ENCODE data around the gene LDB1. TPM values are rescaled to one million over a fixed set of nuclear protein-coding genes. Genes with fewer than 3 reads are reported as not detected.

The LDB1 gene
- total RNA-seq, 2 experiments from 2014 or later, result 69.6 to 86.7 TPM

- Mint-ChIP-seq H3K9me3 (ENCODE audit: low read depth) (no peaks in the 10 kb centered on the region), H3K4me1 (peaks cover 43% of the 10 kb centered on the region), H3K27me3 (no peaks in the 10 kb centered on the region), H3K4me3 (peak overlapping the region; percentile 81), H3K36me3 (ENCODE audit: low read depth) (no peaks in the 10 kb centered on the region), H3K27ac (peak overlapping the region; percentile 83)
- ChIA-PET POLR2A (no interaction called here), CTCF (interaction anchor here (0.8 to 3.9 kb wide), 2 partner anchors 11 to 31 kb away, joined by 3 to 22 read pairs; partner anchors contain the start of genes NOLC1 and PPRC1)
- intact Hi-C loops (cut with DNase I, micrococcal nuclease), result loop anchor here (1.0 to 2.0 kb wide), 3 partner anchors 11 to 524 kb away; partner anchors contain the start of genes NOLC1 (in 2 of the 2) and TRIM8 (in 1 of the 2)
- DNase-seq (peak; percentile 21), ATAC-seq (no peak)
These were observed 997 bp upstream of the LDB1 start for GRCh38 chr10:102120991-102121738.

GRCh38 chr10:102119417-102120141 is 589 bp downstream of the LDB1 start:
- Mint-ChIP-seq H3K4me1 (peaks cover 55% of the 10 kb centered on the region), H3K9me3 (ENCODE audit: low read depth) (no peaks in the 10 kb centered on the region), H3K27me3 (no peaks in the 10 kb centered on the region), H3K36me3 (ENCODE audit: low read depth) (no peaks in the 10 kb centered on the region), H3K27ac (peak overlapping the region; percentile 97), H3K4me3 (peak overlapping the region; percentile 81)
- intact Hi-C loops (cut with DNase I, micrococcal nuclease), result loop anchor here (1.0 to 10.0 kb wide), 10 partner anchors 13 to 767 kb away; partner anchors contain the start of genes NOLC1 (in 2 of the 2), ACTR1A (in 1 of the 2), BTRC (in 1 of the 2) and FBXW4 (in 1 of the 2)
- ATAC-seq (peak; percentile 9), DNase-seq (peak; percentile 74)
- ChIA-PET CTCF (interaction anchor here (0.6 to 3.5 kb wide), 6 partner anchors 10 to 474 kb away, joined by 3 to 13 read pairs (median 3); partner anchors contain the start of genes NOLC1 and PPRC1), POLR2A (interaction anchor here (0.5 to 1.0 kb wide), 5 partner anchors 14 to 301 kb away, joined by 3 to 12 read pairs (median 3); partner anchors contain the start of gene OGA)

- no peak for ATAC-seq
- POLR2A ChIA-PET, result interaction anchor here (0.5 to 1.0 kb wide), 6 partner anchors 15 to 301 kb away, joined by 3 to 12 read pairs (median 3); partner anchors contain the start of gene OGA
- Mint-ChIP-seq H3K36me3 (ENCODE audit: low read depth) (no peaks in the 10 kb centered on the region), H3K27me3 (no peaks in the 10 kb centered on the region), H3K27ac (peak overlapping the region; percentile 97), H3K4me3 (peak overlapping the region; percentile 81), H3K9me3 (ENCODE audit: low read depth) (no peaks in the 10 kb centered on the region), H3K4me1 (peaks cover 55% of the 10 kb centered on the region)
- peak; percentile 44 for DNase-seq
- intact Hi-C loops (cut with DNase I, micrococcal nuclease), result loop anchor here (1.0 to 10.0 kb wide), 7 partner anchors 275 to 767 kb away; partner anchors contain the start of genes ACTR1A (in 1 of the 2), BTRC (in 1 of the 2), FBXW4 (in 1 of the 2) and OGA (in 1 of the 2)
- CTCF ChIA-PET, result interaction anchor here (0.6 to 3.5 kb wide), 8 partner anchors 10 to 475 kb away, joined by 3 to 13 read pairs (median 3); partner anchors contain the start of genes NOLC1 and PPRC1
These were observed 1.3 kb downstream of the LDB1 start for GRCh38 chr10:102118867-102119266.

- CTCF ChIA-PET, result interaction anchor here (0.5 to 3.5 kb wide), 3 partner anchors 10 to 26 kb away, joined by 3 to 13 read pairs (median 5); partner anchors contain the start of gene PPRC1
- H3K27me3 Mint-ChIP-seq, result no peaks in the 10 kb centered on the region
- H3K9me3 Mint-ChIP-seq (ENCODE audit: low read depth), result no peaks in the 10 kb centered on the region
- peaks cover 65% of the 10 kb centered on the region for H3K4me1 Mint-ChIP-seq
- H3K4me3 Mint-ChIP-seq, result peak overlapping the region; percentile 81
- ATAC-seq, result peak; percentile 54
- intact Hi-C loops (cut with DNase I, micrococcal nuclease), result loop anchor here (1.0 to 10.0 kb wide), 9 partner anchors 53 to 765 kb away; partner anchors contain the start of genes OGA (in 2 of the 2), ACTR1A (in 1 of the 2), BTRC (in 1 of the 2) and FBXW4 (in 1 of the 2)
- POLR2A ChIA-PET, result interaction anchor here (0.6 kb wide), 1 partner anchor 37 kb away, joined by 3 read pairs; no protein-coding TSS in a partner anchor
- H3K27ac Mint-ChIP-seq, result peak overlapping the region; percentile 97
- DNase-seq, result peak; percentile 85
- H3K36me3 Mint-ChIP-seq (ENCODE audit: low read depth), result peaks cover 8% of the 10 kb centered on the region
These were observed 2.6 kb downstream of the LDB1 start for GRCh38 chr10:102117391-102118159.

- intact Hi-C loops (cut with DNase I, micrococcal nuclease), result loop anchor here (1.0 to 10.0 kb wide), 8 partner anchors 52 to 764 kb away; partner anchors contain the start of genes OGA (in 2 of the 2), ACTR1A (in 1 of the 2), BTRC (in 1 of the 2) and FBXW4 (in 1 of the 2)
- ChIA-PET POLR2A (no interaction called here), CTCF (interaction anchor here (0.5 to 3.5 kb wide), 2 partner anchors 16 to 44 kb away, joined by 3 to 13 read pairs; partner anchors contain the start of gene PPRC1)
- ATAC-seq, result no peak
- DNase-seq, result no peak
- H3K27ac Mint-ChIP-seq, result peak overlapping the region; percentile 97
- H3K9me3 Mint-ChIP-seq (ENCODE audit: low read depth), result no peaks in the 10 kb centered on the region
- H3K4me1 Mint-ChIP-seq, result peaks cover 65% of the 10 kb centered on the region
- H3K36me3 Mint-ChIP-seq (ENCODE audit: low read depth), result peaks cover 10% of the 10 kb centered on the region
- H3K4me3 Mint-ChIP-seq, result peak overlapping the region; percentile 17
- H3K27me3 Mint-ChIP-seq, result no peaks in the 10 kb centered on the region
These were observed 3.5 kb downstream of the LDB1 start for GRCh38 chr10:102116656-102117055.

GRCh38 chr10:102115775-102116174 is 4.4 kb downstream of the LDB1 start:
- peaks cover 19% of the 10 kb centered on the region for H3K36me3 Mint-ChIP-seq (ENCODE audit: low read depth)
- POLR2A ChIA-PET, result no interaction called here
- CTCF ChIA-PET, result no interaction called here

GRCh38 chr10:102114861-102115618 is 5.1 kb downstream of the LDB1 start:
- ChIA-PET CTCF (interaction anchor here (1.1 to 2.2 kb wide), 4 partner anchors 14 to 279 kb away, joined by 3 to 8 read pairs (median 5); no protein-coding TSS in a partner anchor), POLR2A (interaction anchor here (0.5 to 1.5 kb wide), 6 partner anchors 13 to 42 kb away, joined by 3 to 6 read pairs (median 3); partner anchors contain the start of genes NOLC1 and PPRC1)
- Mint-ChIP-seq H3K27me3 (no peaks in the 10 kb centered on the region), H3K4me1 (peaks cover 55% of the 10 kb centered on the region), H3K9me3 (ENCODE audit: low read depth) (no peaks in the 10 kb centered on the region), H3K4me3 (peak overlapping the region; percentile 81), H3K27ac (peak overlapping the region; percentile 97), H3K36me3 (ENCODE audit: low read depth) (peaks cover 26% of the 10 kb centered on the region)
- intact Hi-C loops (cut with DNase I, micrococcal nuclease), result loop anchor here (1.0 to 10.0 kb wide), 7 partner anchors 37 to 763 kb away; partner anchors contain the start of genes ACTR1A (in 1 of the 2), BTRC (in 1 of the 2), FBXW4 (in 1 of the 2) and HPS6 (in 1 of the 2)
- ATAC-seq, result peak; percentile 60
- peak; percentile 95 for DNase-seq

More at GRCh38 chr10:102115775-102116174, 4.4 kb downstream of the LDB1 start:
- H3K9me3 Mint-ChIP-seq (ENCODE audit: low read depth), result no peaks in the 10 kb centered on the region
- intact Hi-C loops (cut with DNase I, micrococcal nuclease), result loop anchor here (1.0 to 10.0 kb wide), 9 partner anchors 37 to 763 kb away; partner anchors contain the start of genes HPS6 (in 2 of the 2), ACTR1A (in 1 of the 2), BTRC (in 1 of the 2) and FBXW4 (in 1 of the 2)
- no peaks in the 10 kb centered on the region for H3K27me3 Mint-ChIP-seq
- DNase-seq (no peak), ATAC-seq (no peak)
- H3K4me1 Mint-ChIP-seq, result peaks cover 56% of the 10 kb centered on the region
- peak overlapping the region; percentile 97 for H3K27ac Mint-ChIP-seq
- peak overlapping the region; percentile 81 for H3K4me3 Mint-ChIP-seq

GRCh38 chr10:102113956-102114857 is 6.0 kb downstream of the LDB1 start:
- Mint-ChIP-seq H3K36me3 (ENCODE audit: low read depth) (peaks cover 34% of the 10 kb centered on the region), H3K4me3 (peak overlapping the region; percentile 81), H3K27me3 (no peaks in the 10 kb centered on the region), H3K4me1 (peaks cover 55% of the 10 kb centered on the region), H3K27ac (peak overlapping the region; percentile 97), H3K9me3 (ENCODE audit: low read depth) (no peaks in the 10 kb centered on the region)
- POLR2A ChIA-PET, result interaction anchor here (0.6 to 1.5 kb wide), 4 partner anchors 8 to 57 kb away, joined by 3 to 6 read pairs (median 4); partner anchors contain the start of gene NOLC1
- ATAC-seq (no peak), DNase-seq (peak; percentile 38)
- intact Hi-C loops (cut with DNase I, micrococcal nuclease), result loop anchor here in 1 of 2 experiments (1.0 to 10.0 kb wide), 2 partner anchors 331 to 419 kb away; partner anchors contain the start of genes FBXW4 and NPM3
- CTCF ChIA-PET, result interaction anchor here (0.6 to 2.2 kb wide), 9 partner anchors 11 to 383 kb away, joined by 3 to 8 read pairs (median 4); no protein-coding TSS in a partner anchor
